HG02884 (cell line): ENCODE data around the gene PGS1.

Source experiments
- ATAC-seq: cut with Tn5 transposase; IDR thresholded peaks from one replicate; pipeline ENCODE4 v1.9.1; 2021; ENCODE audit warnings: mild to moderate bottlenecking, moderate library complexity; ENCODE audit not compliant: unreplicated experiment

Gene PGS1

DNA sequence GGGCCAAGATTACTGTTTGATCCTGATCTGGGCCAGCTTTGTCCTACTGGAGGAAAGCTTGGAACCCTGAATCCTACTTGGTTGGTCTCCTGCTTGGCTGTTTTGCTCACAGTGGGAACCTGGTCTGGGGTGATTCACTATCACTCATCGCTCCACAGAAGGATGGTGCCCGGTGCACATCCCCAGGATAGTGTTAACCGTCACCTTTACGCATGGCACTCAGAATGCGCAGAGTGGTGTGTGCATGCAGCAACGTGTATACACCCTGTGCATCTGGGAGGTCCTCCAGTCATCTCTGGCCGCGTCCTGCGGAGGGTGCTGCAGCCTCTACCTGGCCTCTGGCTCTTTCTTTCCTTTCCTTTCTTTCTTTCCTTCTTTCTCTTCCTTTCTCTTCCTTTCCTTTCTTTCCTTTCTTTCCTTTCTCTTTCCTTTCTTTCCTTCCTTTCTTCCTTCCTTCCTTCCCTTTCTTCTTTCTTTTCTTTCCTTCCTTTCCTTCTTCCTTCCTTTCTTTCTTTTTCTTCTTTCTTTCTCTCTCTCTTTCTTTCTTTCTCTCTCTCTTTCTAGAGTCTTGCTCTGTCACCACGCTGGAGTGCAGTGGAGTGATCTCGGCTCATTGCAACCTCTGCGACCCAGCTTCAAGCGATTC is 31.7 kb upstream of the PGS1 start:
- ATAC-seq = no peak

DNA sequence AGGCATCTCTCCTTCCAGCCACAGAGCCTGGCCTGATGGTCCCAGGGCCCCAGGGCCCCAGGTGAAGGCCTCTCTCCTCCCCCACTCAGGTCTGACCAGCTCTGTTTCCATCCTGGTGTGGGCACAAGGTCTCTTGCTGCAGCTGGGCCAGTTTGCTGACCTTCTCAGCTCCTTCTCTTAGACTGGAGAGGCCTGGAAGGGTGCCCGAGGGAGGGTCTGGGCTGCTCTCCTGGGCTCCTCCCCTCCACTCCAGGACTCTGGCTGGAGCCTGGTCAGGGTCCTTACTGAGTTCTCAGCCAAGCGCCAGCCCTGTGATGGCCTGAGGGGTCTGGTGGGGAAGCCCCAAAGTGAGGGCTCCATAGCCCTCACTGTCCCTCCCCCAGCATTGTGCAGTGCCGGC is 31.0 kb upstream of the PGS1 start:
- no peak for ATAC-seq

DNA sequence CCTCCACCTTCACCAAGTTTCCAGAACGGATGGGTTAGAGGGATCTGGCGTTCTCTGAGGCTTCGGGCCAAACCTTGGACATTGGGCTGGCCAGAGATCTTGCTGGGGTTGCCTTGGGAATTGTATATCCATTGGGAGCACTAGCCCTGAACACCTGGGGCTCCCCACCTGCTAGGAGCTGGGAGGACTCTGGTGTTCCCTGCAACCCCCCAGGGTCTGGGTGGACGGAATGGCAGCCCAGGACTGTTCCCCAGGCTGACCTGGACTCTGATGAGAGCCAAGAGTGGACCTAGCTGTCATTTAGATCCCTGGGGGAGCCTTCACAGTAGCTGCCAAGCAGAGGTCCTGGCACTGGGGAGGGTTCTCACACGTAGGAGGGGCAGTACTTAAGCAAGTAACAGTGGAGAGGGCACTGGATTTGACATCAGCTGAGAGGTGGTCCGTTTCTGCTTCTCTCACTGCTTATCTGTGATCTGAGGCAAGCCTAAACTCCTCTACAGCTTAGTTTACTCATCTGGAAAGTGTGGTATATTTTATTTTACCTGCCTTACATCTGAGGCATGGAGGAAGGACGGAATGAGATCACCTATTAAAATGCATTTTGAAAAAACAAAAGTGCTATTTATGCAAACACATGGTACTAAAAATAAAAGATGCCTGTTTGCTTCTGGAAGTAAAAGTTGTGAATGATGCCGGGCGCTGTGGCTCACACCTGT is 30.2 kb upstream of the PGS1 start:
- no peak for ATAC-seq

DNA sequence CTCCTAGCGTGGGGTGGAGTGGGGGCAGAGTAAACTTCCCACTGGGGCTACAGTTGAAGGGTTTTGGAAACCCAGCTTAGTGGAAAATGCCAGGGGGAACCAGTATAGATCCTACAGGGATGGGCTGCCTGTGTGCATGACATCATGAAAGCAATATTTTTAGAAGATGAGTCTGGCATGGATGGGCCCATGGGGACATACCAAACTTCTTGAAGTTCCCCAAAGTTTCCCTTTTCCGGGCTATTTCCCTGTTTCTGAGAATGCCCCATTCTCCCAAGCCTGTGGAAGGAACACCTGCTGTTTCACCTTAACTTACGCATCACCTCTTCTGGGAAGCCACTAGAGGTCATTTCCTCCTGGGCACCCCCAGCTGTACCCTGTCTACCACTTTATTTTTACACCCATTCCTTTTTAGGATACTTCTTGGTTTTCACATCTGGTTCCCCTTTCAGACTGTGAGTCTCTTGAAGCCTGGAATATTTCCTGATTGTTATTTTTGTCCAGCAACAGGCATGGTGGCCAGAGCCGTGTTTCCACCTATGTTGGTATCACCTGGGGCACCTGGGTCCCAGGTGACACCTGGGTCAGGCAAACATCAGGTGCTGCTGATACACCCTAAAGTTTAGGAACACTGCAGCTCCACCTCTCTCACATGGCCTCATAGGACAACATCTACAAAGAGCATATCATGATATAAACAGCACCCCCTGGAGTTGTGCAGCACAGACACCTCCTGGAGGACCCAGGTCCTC is 28.4 kb upstream of the PGS1 start:
- no peak for ATAC-seq

DNA sequence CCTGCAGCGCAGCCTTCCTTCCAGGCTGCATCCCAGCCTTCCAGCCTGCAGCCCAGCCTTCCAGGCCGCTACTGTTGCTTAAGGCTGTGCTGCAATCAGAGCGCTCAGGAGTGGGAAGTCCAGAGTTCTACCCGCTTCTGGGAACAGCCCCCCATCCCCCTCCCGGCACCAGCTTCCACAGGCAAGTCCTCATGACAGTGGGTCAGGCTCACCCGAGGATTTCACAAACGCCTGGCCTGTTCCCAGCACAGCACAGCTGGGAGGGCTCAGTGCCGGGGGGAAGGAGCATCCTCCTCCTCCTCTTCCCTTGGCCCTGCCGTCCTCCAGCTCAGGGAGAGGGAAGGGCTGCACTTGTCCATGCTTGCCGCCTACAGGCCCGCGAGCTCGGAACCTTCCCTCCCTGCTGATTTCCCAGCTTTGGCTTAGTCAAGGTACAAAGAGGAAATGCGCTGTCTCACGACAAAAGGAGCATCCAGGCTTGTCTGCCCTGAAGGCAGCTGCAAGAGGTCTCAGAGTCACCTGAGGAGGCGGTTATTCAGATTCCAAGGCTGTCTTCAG is 26.9 kb upstream of the PGS1 start:
- no peak for ATAC-seq

DNA sequence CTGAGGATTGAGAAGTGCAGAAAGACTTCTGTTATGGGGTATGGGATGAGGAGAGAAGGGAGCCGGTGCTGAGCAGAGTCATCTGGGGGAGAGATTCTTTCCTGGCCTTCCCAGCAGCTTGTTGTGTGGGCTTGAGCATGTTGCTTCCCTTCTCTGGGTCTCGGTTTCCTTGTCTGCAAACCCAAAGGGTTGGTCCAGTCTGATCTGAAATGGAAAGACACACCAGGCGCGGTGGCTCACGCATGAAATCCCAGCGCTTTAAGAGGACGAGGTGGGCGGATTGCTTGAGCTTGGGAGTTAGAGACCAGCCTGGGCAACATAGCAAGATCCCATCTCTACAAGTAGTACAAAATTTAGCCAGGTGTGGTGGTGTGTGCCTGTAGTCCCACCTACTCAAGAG is 24.6 kb upstream of the PGS1 start:
- no peak for ATAC-seq

DNA sequence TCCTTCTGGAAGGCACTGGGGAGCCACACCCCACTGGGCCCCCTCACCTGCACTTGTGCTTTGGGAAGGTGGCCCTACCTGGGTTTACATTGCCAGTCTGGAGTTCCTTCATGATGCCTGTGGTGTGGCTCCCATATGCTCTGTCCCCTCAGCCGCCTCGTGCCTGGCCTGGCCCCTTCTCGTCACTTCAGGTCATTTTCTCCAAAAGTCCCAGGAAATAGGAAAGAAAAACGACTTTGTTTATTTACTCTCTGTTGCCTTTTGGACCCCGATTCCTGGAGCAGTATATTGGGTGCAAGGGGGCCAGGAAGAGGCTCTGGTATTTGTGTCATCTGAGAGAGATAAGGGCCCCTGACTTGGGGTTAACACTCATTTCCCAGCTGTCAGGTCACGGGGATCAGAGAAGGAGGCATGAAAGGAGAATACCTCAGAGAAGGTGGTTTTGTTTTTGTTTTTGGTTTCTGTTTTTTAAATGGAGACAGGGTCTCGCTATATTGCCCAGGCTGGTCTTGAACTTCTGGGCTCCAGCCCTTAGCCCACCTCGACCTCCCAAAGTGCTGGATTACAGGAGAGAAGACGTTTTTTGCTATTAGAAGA is 23.3 kb upstream of the PGS1 start:
- ATAC-seq = no peak

DNA sequence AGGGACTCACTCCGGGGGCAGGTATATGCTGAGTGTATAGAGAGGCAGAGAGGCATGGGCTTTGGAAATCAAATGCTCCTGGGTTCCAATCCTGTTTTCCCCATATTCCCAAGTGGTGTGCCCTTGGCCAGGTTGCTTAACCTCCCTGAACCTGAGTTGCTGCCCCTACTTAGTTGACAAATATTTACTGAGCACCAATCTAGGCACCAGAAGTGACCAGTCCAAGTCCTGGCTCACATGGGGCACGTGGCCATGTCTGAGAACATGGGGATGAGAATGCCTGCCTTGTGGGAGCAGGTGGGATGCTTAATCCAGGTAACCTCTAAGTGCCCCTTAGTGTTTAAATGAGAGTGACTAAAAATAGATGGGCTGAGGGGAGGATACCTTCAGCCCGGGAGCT is 22.7 kb upstream of the PGS1 start:
- no peak for ATAC-seq

DNA sequence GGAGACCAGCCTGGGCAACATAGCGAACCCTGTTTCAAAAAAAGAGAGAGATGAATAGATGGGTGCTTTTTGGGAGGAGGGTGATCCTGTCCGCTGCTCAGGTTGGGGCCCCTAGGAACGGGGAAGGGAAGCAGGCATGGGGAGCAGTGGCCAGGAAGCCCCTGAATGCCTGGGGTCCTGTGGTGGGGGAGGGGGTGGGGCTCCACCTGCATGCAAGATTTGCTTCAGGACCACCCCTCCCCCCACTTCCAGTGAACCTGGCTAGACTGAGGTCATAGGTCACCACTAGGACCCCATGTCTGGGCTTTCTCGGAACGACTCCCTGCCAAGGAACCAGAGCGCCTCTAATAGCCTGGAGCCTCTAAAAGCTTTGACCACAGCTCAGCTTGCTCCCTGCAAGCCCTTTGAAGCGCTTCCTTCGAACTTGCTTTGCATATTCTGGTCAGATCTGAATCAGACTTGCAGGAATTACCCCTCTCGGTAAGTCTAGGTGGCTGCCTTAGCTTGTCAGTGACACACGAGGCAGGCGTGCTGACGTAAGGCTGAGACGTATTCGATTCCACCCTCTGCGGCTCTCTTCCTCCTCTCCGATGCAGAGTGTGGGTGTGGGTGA is 22.2 kb upstream of the PGS1 start:
- peak; percentile 60 for ATAC-seq

DNA sequence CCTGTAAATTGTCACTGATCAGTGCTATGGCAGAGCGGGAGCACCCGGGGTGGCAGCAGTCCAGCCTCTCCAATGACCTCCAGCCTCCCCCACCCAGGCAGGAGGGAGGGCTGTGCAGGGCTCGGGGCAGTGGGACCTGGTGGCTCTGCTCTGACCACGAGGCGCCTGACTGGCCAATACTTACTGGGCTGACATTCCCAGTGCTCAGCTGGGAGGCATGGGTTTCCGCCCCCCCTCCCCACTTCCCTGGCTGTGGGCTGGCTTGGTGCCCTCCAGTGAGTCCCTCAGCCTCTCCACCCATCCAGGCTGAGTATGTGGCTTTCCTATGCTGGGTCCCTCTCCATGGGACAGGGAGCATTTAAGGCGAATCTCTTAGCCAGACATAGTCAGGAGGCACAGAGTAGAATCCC is 21.3 kb upstream of the PGS1 start:
- ATAC-seq = no peak

DNA sequence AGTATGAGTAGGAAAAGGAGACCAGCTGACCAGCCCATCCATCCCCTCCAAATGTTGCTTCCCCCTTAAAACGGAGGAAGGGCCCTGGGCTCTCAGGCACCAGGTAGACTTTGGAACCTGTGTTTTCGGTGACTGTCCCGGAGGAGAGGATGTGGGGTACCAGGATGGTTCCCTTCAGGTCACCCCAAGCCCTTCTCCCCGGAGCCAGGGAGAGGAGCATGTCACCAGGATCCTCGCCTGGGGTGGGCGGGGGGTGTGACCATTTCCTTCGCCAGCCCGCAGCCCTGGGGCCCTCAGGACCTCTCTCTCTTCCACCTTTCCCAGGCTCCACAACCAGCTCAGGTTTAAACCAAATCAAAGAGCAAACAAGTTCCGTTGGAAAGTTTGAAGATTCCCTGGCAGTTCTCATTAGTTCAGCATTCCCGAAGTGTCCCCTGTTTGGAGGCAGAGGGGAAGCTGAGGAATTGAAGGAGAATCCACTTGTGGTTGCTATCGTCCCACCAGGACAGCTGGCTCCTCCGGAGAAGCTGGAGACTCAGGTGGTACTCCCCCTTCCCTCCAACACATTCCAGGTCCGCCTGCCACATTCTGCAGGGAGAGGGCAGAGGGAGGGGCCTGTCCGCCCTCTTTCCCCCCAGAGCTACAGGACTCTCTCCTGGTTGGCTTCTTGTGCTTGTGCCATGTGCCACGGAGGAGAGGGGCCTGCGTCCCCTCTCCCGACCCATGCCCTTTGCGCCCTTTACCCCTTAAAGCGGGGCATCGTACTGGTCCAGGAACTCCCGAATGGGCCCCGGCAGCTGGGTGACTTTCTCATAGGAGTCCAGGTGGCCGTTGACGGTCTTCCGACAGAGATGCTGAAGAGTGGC is 20.5 kb upstream of the PGS1 start:
- no peak for ATAC-seq

DNA sequence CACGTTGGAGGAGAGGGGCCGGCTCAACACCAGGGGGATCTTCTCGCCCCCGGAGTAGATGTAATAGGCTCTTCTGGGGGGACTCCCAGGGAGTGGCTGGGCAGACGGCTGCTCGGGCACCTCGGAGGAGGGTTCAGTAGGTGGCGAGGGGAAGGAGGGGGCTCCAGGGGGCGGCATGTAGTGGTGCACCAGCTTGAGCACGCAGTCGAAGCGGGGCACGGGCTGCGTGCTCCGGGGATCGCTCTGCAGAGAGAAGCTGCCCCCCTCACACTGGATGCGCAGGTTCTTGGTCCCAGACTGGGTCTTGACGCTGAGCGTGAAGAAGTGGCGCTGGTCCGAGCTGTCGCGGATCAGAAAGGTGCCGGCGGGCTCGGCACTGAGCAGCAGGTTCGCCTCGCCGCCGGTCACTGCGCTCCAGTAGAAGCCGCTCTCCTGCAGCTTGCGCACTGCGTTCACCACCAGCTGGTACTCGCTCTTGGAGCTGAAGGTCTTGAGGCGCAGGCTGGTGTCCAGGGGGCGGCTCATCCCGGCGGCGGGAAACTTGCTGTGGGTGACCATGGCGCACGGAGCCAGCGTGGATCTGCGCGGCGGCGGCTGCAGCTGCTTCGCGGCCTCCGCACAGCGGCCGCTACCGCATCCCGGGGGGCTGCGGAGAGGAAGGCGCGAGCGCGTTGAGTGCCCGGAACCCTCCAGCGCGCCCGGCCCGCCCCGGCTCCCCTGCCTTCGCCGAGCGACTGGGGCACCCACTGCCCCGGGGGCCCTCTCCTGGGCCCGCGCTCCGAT is 19.7 kb upstream of the PGS1 start:
- ATAC-seq = no peak

DNA sequence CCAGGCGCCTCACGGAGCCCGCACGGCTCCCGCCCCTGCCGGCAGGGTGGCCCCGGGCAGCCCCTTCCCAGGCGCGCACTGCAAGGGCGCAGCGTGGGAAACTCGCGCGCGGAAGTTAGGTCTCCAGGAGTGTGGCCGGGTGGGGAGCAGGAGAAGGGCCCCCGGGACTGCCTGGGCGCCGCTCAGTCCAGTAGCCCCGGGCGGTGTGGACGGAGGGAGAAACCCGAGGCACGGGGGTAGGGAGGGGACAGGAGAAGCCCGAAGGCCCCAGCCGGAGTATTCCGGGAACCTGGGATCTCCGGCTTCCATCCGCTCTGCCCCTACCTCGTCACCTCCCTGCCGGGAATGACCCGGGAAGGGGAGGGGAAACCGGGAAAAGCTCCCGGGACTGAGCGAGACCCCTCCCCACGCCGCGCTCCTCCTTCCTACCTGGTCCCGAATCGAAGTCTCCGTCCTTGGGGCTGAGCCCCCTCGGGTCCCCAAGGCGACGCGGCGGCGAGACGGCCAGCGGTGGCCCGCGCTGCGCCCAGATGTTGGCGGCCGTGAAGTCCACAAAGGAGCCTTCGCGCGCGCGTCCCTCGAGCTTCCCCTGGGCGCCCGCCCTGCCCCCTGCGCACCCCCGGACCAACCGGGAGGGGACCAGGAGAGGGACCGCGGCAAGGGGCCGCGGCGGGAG is 19.0 kb upstream of the PGS1 start:
- no peak for ATAC-seq

DNA sequence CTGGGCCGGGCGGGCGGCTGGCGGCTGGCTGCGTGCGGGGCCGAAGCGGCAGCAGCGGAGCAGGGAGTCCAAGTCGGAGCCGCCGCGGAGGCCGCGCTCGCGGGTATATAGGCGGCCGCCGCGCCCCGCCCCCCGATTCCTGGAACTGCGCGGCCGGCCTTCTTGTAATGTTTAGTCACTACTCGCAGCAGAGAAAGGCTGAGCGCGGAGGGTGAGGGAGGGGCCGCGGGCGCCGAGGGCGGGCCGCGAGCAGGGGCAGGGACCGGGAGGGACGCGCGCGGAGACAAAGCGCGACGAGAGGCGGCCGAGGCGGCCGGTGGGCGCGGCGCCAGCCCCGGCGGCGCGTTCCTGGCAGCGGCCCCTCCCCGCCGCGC is 18.5 kb upstream of the PGS1 start, which contains the start of gene SOCS3:
Gene SOCS3, minus strand, starts transcription at position 81 of the 374 bp plus-strand sequence. CDS start 982 bp downstream, outside the sequence.
- peak; percentile 36 for ATAC-seq

DNA sequence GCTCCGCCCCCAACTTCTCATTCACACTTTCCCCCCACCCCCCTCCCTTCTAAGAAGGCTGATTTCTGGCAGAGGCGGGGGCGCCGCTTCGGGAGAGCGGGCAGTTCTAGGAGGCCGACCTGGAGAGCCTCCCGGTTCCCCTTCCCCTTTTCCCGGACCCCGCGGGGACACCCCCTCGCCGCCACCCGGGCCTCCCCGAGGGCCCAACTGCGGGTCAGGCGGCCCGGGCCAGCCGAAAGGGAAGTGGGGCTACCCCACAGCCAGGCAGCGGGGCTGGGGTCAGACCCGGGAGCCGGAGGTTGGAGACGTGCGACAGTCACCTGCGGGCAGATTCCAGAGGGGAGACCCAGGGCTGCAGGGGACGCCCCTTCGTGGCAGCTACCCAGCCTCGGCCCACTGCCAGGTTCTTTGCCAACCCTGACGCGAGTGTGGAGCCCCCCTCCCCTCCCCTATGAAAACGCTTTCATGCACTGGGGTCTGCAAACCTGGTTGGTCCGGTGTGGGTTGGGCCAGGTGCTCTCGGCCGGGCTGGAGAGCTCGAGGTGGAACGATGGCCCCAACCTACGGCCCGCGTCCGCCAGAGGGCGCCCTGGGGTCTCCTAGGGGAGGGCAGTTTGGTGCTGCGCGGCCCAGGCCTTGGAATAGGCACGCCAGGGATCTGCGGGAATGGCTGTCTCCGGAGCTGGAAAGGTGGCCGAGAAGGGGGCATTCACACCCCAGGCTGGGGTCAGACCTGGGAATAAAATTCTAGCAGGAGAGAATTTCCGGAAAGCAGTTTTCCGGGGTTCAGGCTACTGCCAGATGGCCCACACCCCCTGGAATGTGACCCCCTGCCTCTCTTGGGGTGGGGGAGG is 17.9 kb upstream of the PGS1 start:
- ATAC-seq = peak; percentile 6

DNA sequence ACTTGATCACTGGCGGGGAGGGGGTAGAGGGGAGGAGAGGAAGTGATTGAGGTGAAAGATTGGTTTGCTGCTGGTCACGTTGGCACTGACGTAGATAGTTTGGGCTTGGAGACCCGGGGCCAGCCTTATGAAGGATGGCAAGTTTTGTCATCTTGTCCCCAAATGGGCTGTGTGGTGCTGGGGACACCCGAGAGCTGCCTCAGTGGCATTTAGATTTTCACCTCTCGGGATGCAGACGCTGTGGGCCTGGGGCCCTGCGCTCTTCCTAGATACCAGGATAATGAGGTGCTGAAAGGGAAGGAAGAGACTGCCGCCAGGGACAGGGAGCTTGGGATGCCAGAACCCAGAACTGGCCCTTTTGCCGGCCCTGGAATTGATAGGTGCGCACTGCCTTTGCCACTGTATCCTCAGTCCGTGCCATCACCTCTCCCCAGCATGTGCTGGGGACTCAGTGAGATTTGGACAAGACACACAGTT is 17.2 kb upstream of the PGS1 start:
- ATAC-seq = no peak

DNA sequence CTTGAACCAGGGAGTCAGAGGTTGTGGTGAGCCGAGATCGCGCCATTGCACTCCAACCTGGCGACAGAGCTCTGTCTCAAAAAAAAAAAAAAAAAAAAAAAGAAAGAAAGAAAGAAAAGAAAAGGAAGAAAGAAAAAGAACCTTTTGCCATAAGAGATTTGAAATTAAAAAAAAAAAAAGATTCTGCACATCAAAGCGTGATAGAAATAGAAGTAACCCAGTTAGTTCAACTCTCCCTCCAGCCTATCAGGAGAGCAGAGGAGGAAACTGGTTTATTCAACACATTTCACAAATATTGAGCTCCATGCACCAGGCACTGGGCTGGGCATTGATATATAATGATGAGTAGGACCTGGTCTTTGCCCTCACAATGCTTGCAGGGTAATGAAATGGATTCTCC is 16.2 kb upstream of the PGS1 start:
- ATAC-seq = no peak

DNA sequence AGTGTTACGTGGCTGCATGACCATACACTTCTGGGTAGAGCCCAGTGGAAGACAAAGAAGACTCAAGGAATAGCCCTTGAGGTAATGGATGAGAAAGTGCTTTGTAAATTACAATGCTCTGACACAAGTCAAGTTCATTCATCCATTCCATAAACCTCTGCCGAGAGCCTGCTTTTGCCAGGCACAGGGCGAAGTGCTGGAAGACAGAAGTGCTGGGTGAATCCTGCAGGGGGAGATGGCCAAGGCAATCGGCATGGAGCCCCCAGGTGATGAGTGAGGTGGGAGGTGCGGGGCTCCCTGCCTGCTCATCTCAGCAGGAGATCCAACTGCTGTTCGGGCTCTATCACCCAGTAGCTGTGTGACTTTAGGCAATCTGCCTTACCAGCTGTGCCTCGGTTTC is 15.8 kb upstream of the PGS1 start:
- ATAC-seq = no peak
